Peyer's patch (tissue), 4 donors: ENCODE data around the gene HDAC4. TPM values are rescaled to one million over a fixed set of nuclear protein-coding genes. Genes with fewer than 3 reads are reported as not detected.

Experiments used
- DNase-seq, 3 donors: peaks; one replicate each; pipeline ENCODE4 v3.0.0-alpha.2; 2017 to 2019
- H3K27ac ChIP-seq, 4 donors: fragments of 200-600 bp; sonication (generic); one replicate each; pipeline ENCODE4 v1.5.1; 2016 to 2019
- H3K27me3 ChIP-seq, 2 donors: fragments of 200-600 bp; sonication (generic); one replicate each; pipeline ENCODE4 v1.5.1; 2019
- H3K36me3 ChIP-seq, 3 donors: fragments of 200-600 bp; sonication (generic); one replicate each; pipeline ENCODE4 v1.5.1; 2016 to 2019
- H3K4me1 ChIP-seq, 4 donors: fragments of 200-600 bp; sonication (generic); one replicate each; pipeline ENCODE4 v1.5.1; 2016 to 2019
- H3K4me3 ChIP-seq, 4 donors: fragments of 200-600 bp; sonication (generic); 1 replicate in 3 of 4; 2 replicates in 1 of 4; pipeline ENCODE4 v1.5.1; 2016 to 2019; ENCODE audit warnings: mild to moderate bottlenecking in 1 of 4
- H3K9me3 ChIP-seq, 4 donors: fragments of 200-600 bp; sonication (generic); one replicate each; pipeline ENCODE4 v1.5.1; 2016 to 2019; ENCODE audit warnings: mild to moderate bottlenecking in 1 of 4
- CTCF ChIP-seq, 6 experiments: fragments of 450-650 bp in 4 of 6; fragments of 200-600 bp in 2 of 6; sonication (generic) in 1 of 6; IDR thresholded peaks; one replicate each; pipeline ENCODE4 v1.5.1; 2017 to 2019; ENCODE audit warnings: antibody characterized with exemption in 6 of 6, mild to moderate bottlenecking in 3 of 6, moderate library complexity in 1 of 6
- POLR2A ChIP-seq, 2 donors: fragments of 450-650 bp; IDR thresholded peaks; one replicate each; pipeline ENCODE4 v1.5.1; 2017; ENCODE audit warnings: antibody characterized with exemption in 2 of 2, mild to moderate bottlenecking in 2 of 2, moderate library complexity in 2 of 2
- total RNA-seq, 4 donors: library from RNA; depleted of rRNA; stranded (reverse); fragments of >200 nt; gene quantifications; one replicate each; pipeline ENCODE4 v1.1.0, GENCODE V29; 2016

The HDAC4 gene
- total RNA-seq, 4 donors from 2014 or later: 28.9 to 198 (median 102) TPM

GRCh38 chr2:239399433-239399920 is 1.3 kb downstream of the HDAC4 start:
- peak overlapping the region; percentile 44 to 87 (median 76) for H3K4me3 ChIP-seq
- peak overlapping the region; percentile 34 to 89 (median 68) for H3K27ac ChIP-seq
- peaks cover 0 to 16% (median 4%) of the 10 kb centered on the region in 4 donors for H3K4me1 ChIP-seq
- no peaks in the 10 kb centered on the region for H3K9me3 ChIP-seq
- H3K36me3 ChIP-seq: no peaks in the 10 kb centered on the region
- peak; percentile 52 to 73 (median 71) for DNase-seq
- no peak for TF ChIP-seq CTCF (IDR thresholded peaks at IDR 0.05)
- TF ChIP-seq POLR2A (IDR thresholded peaks at IDR 0.05): no peak
- no peaks in the 10 kb centered on the region for H3K27me3 ChIP-seq

GRCh38 chr2:239398521-239398921 is 2.3 kb downstream of the HDAC4 start:
- Histone ChIP-seq H3K27me3 (no peaks in the 10 kb centered on the region), H3K4me1 (peaks cover 0 to 26% (median 4%) of the 10 kb centered on the region in 4 donors), H3K36me3 (no peaks in the 10 kb centered on the region), H3K4me3 (no peak overlapping the region), H3K9me3 (no peaks in the 10 kb centered on the region), H3K27ac (peak overlapping the region in 1 of 4 donors; percentile 76)
- DNase-seq: peak in 2 of 3 donors; percentile 29 to 36
- no peak for TF ChIP-seq CTCF (IDR thresholded peaks at IDR 0.05)

- H3K4me3 ChIP-seq: no peak overlapping the region
- TF ChIP-seq POLR2A (IDR thresholded peaks at IDR 0.05) (no peak), CTCF (IDR thresholded peaks at IDR 0.05) (no peak)
- H3K9me3 ChIP-seq: no peaks in the 10 kb centered on the region
- no peak overlapping the region for H3K27ac ChIP-seq
- no peaks in the 10 kb centered on the region for H3K27me3 ChIP-seq
- H3K4me1 ChIP-seq: peaks cover 0 to 31% (median 4%) of the 10 kb centered on the region in 4 donors
- H3K36me3 ChIP-seq: no peaks in the 10 kb centered on the region
- DNase-seq: peak in 1 of 3 donors; percentile 44
Observed at GRCh38 chr2:239397931-239398471, 2.8 kb downstream of the HDAC4 start.

- H3K27me3 ChIP-seq: no peaks in the 10 kb centered on the region
- H3K36me3 ChIP-seq: no peaks in the 10 kb centered on the region
- no peaks in the 10 kb centered on the region for H3K9me3 ChIP-seq
- TF ChIP-seq POLR2A (IDR thresholded peaks at IDR 0.05): no peak
- peak in 1 of 6 experiments; percentile 21 for TF ChIP-seq CTCF (IDR thresholded peaks at IDR 0.05)
- no peak overlapping the region for H3K27ac ChIP-seq
- peaks cover 0 to 37% (median 4%) of the 10 kb centered on the region in 4 donors for H3K4me1 ChIP-seq
- no peak overlapping the region for H3K4me3 ChIP-seq
- DNase-seq: peak in 2 of 3 donors; percentile 33 to 51
Observed at GRCh38 chr2:239396881-239397681, 3.7 kb downstream of the HDAC4 start.

- TF ChIP-seq POLR2A (IDR thresholded peaks at IDR 0.05) (no peak), CTCF (IDR thresholded peaks at IDR 0.05) (no peak)
- no peaks in the 10 kb centered on the region for H3K27me3 ChIP-seq
- no peak overlapping the region for H3K4me3 ChIP-seq
- no peaks in the 10 kb centered on the region for H3K36me3 ChIP-seq
- H3K27ac ChIP-seq: no peak overlapping the region
- no peaks in the 10 kb centered on the region for H3K9me3 ChIP-seq
- peaks cover 0 to 37% (median 4%) of the 10 kb centered on the region in 4 donors for H3K4me1 ChIP-seq
- peak in 1 of 3 donors; percentile 25 for DNase-seq
Observed at GRCh38 chr2:239395524-239395923, 5.3 kb downstream of the HDAC4 start.
